IMR-90 (cell line): ENCODE results near the gene FAM43B. TPM values are rescaled to one million over a fixed set of nuclear protein-coding genes. Genes with fewer than 3 reads are reported as not detected.

Experiments used
- ATAC-seq: fragments of 200-7000 bp; cut with Tn5 transposase; 2 replicates; pipeline ENCODE4 v1.9.1; 2020; ENCODE audit warnings: low read depth, mild to moderate bottlenecking, moderate library complexity
- BruUV-seq: library from RNA; stranded (reverse); fragments of 400-500 nt; replicated peaks from 2 replicates; lab custom pipeline; 2021; lab: Mats Ljungman, UMichigan
- CTCF ChIA-PET: fragments of 300-600 bp; formaldehyde crosslinking; extraction: SDS; loops from one replicate; lab custom pipeline; 2021; ENCODE audit warnings: antibody characterized with exemption; lab: Yijun Ruan, JAX
- POLR2A ChIA-PET: fragments of 300-600 bp; sonication (Branson Sonifier 250); formaldehyde crosslinking; loops from one replicate; lab custom pipeline; 2022; ENCODE audit warnings: antibody characterized with exemption; ENCODE audit not compliant: unreplicated experiment; lab: Charles Lee
- DNase-seq: peaks from one replicate; pipeline ENCODE4 v3.0.0; 2013
- H2AFZ ChIP-seq: replicated peaks from 2 replicates; pipeline ENCODE3; 2013; ENCODE audit warnings: low read length, mild to moderate bottlenecking; ENCODE audit not compliant: poor library complexity
- H2AK5ac ChIP-seq: 2 replicates; pipeline ENCODE4 v1.6.1; 2013; ENCODE audit warnings: low read depth, low read length, inconsistent platforms
- H2AK9ac ChIP-seq: replicated peaks from 2 replicates; pipeline ENCODE3; 2013; ENCODE audit warnings: mild to moderate bottlenecking, low read depth, low read length, moderate library complexity; ENCODE audit not compliant: poor library complexity
- H2BK120ac ChIP-seq: 2 replicates; pipeline ENCODE4 v1.6.1; 2013; ENCODE audit warnings: low read depth, low read length, inconsistent platforms
- H2BK15ac ChIP-seq: 3 replicates; pipeline ENCODE4 v1.6.1; 2013; ENCODE audit warnings: low read depth, low read length, inconsistent platforms
- H2BK20ac ChIP-seq: 2 replicates; pipeline ENCODE4 v1.6.1; 2013; ENCODE audit warnings: low read depth, mild to moderate bottlenecking, inconsistent platforms, low read length, moderate library complexity
- H2BK5ac ChIP-seq: 2 replicates; pipeline ENCODE4 v1.6.1; 2013; ENCODE audit warnings: mild to moderate bottlenecking, low read depth, low read length, inconsistent platforms; ENCODE audit not compliant: poor library complexity, severe bottlenecking
- H3K14ac ChIP-seq: replicated peaks from 2 replicates; pipeline ENCODE4 v1.6.1; 2013; ENCODE audit warnings: low read depth, low read length, inconsistent platforms
- H3K18ac ChIP-seq: 2 replicates; pipeline ENCODE4 v1.6.1; 2013; ENCODE audit warnings: low read depth, low read length, control low read depth
- H3K23ac ChIP-seq: 2 replicates; pipeline ENCODE4 v1.6.1; 2013; ENCODE audit warnings: low read depth, low read length, inconsistent platforms
- H3K27ac ChIP-seq: 2 replicates; pipeline ENCODE4 v1.5.1; 2013; ENCODE audit warnings: mild to moderate bottlenecking, control low read depth, low read length; ENCODE audit not compliant: insufficient read depth
- H3K27me3 ChIP-seq: 2 replicates; pipeline ENCODE4 v1.6.1; 2013; ENCODE audit warnings: low read length; ENCODE audit not compliant: control insufficient read depth, insufficient read depth
- H3K36me3 ChIP-seq: 2 replicates; pipeline ENCODE4 v1.6.1; 2013; ENCODE audit warnings: low read length, mixed read lengths; ENCODE audit not compliant: control insufficient read depth, insufficient read depth
- H3K4ac ChIP-seq: 2 replicates; pipeline ENCODE4 v1.6.1; 2013; ENCODE audit warnings: low read depth, low read length, inconsistent platforms
- H3K4me1 ChIP-seq: 2 replicates; pipeline ENCODE4 v1.6.1; 2013; ENCODE audit warnings: low read length, mixed read lengths; ENCODE audit not compliant: control insufficient read depth, insufficient read depth
- H3K4me2 ChIP-seq: 2 replicates; pipeline ENCODE4 v1.6.1; 2013; ENCODE audit warnings: low read depth, mild to moderate bottlenecking, control low read depth, low read length, moderate library complexity
- H3K4me3 ChIP-seq: 2 replicates; pipeline ENCODE4 v1.5.1; 2013; ENCODE audit warnings: low read depth, mild to moderate bottlenecking, control low read depth, low read length, moderate library complexity; ENCODE audit not compliant: insufficient read depth
- H3K56ac ChIP-seq: 2 replicates; pipeline ENCODE4 v1.6.1; 2013; ENCODE audit warnings: low read length, inconsistent platforms; ENCODE audit not compliant: insufficient read depth; ENCODE audit errors: extremely low read depth
- H3K79me1 ChIP-seq, 2 experiments: 2 replicates each; pipeline ENCODE4 v1.6.1; 2013; ENCODE audit warnings: low read length in 2 of 2, inconsistent platforms in 1 of 2, low read depth in 1 of 2
- H3K9ac ChIP-seq: 2 replicates; pipeline ENCODE4 v1.6.1; 2013; ENCODE audit warnings: low read depth, low read length, control low read depth
- H3K9me1 ChIP-seq: 2 replicates; pipeline ENCODE4 v1.6.1; 2013; ENCODE audit warnings: low read length, inconsistent platforms; ENCODE audit not compliant: insufficient read depth
- H3K9me3 ChIP-seq: 2 replicates; pipeline ENCODE4 v1.6.1; 2013; ENCODE audit warnings: low read length; ENCODE audit not compliant: control insufficient read depth, insufficient read depth
- H4K20me1 ChIP-seq: 2 replicates; pipeline ENCODE4 v1.6.1; 2013; ENCODE audit warnings: low read length, inconsistent platforms; ENCODE audit not compliant: insufficient read depth
- H4K5ac ChIP-seq: 2 replicates; pipeline ENCODE4 v1.6.1; 2013; ENCODE audit warnings: mild to moderate bottlenecking, low read depth, low read length, control low read depth
- H4K8ac ChIP-seq, 2 experiments: 2 replicates each; pipeline ENCODE4 v1.6.1; 2013; ENCODE audit warnings: low read depth in 2 of 2, low read length in 2 of 2, control low read depth in 1 of 2, inconsistent platforms in 1 of 2
- H4K91ac ChIP-seq: 2 replicates; pipeline ENCODE4 v1.6.1; 2013; ENCODE audit warnings: low read depth, low read length, inconsistent platforms; ENCODE audit not compliant: insufficient read depth
- BHLHE40 ChIP-seq: fragments of 150-350 bp; IDR thresholded peaks from 2 replicates; pipeline ENCODE4 v1.6.1; 2016; ENCODE audit warnings: mild to moderate bottlenecking, low read depth, low read length
- CEBPB ChIP-seq: IDR thresholded peaks from 2 replicates; pipeline ENCODE4 v1.6.1; 2012; ENCODE audit warnings: low read depth, low read length, improper control_type of control experiment
- CHD1 ChIP-seq: IDR thresholded peaks from 2 replicates; pipeline ENCODE4 v1.6.1; 2012; ENCODE audit warnings: low read depth, low read length, improper control_type of control experiment
- FOS ChIP-seq: fragments of 150-350 bp; IDR thresholded peaks from 2 replicates; pipeline ENCODE4 v1.6.1; 2016; ENCODE audit warnings: low read depth, low read length
- MAFK ChIP-seq: IDR thresholded peaks from 2 replicates; pipeline ENCODE4 v1.6.1; 2012; ENCODE audit warnings: low read depth, low read length, improper control_type of control experiment
- MAZ ChIP-seq: IDR thresholded peaks from 2 replicates; pipeline ENCODE4 v1.6.1; 2012; ENCODE audit warnings: low read depth, mild to moderate bottlenecking, low read length, improper control_type of control experiment, moderate library complexity, borderline replicate concordance
- MXI1 ChIP-seq: IDR thresholded peaks from 2 replicates; pipeline ENCODE4 v1.6.1; 2012; ENCODE audit warnings: low read depth, mild to moderate bottlenecking, low read length, moderate library complexity, borderline replicate concordance
- NFE2L2 ChIP-seq: fragments of 150-350 bp; IDR thresholded peaks from 2 replicates; pipeline ENCODE4 v1.6.1; 2016; ENCODE audit warnings: low read depth, mild to moderate bottlenecking, low read length
- POLR2A ChIP-seq: IDR thresholded peaks from 2 replicates; pipeline ENCODE4 v1.6.1; 2012; ENCODE audit warnings: mild to moderate bottlenecking, low read depth, low read length
- RAD21 ChIP-seq: IDR thresholded peaks from 2 replicates; pipeline ENCODE4 v1.6.1; 2012; ENCODE audit warnings: low read length, improper control_type of control experiment
- RCOR1 ChIP-seq: IDR thresholded peaks from 2 replicates; pipeline ENCODE4 v1.6.1; 2012; ENCODE audit warnings: mild to moderate bottlenecking, low read length, improper control_type of control experiment; ENCODE audit not compliant: insufficient replicate concordance
- RFX5 ChIP-seq: IDR thresholded peaks from 2 replicates; pipeline ENCODE4 v1.8.0; 2012; ENCODE audit warnings: low read depth, mild to moderate bottlenecking, low read length, moderate library complexity
- SMC3 ChIP-seq: fragments of 150-350 bp; IDR thresholded peaks from 2 replicates; pipeline ENCODE4 v1.6.1; 2016; ENCODE audit warnings: low read depth, mild to moderate bottlenecking, antibody characterized with exemption, low read length, moderate library complexity
- WGBS, 2 experiments: methylation state at CpG; one replicate each; pipeline versions ENCODE4 v1.1.5 to v1.1.7; 2013; ENCODE audit warnings: missing lambda C conversion rate in 2 of 2; ENCODE audit not compliant: insufficient read length in 1 of 2; ENCODE audit errors: extremely low coverage in 2 of 2; 5-methylcytosine and 5-hydroxymethylcytosine counted together
- dilution Hi-C: fragments of 300-500 bp; cut with HindIII; formaldehyde crosslinking; loops from one replicate; pipeline ENCODE4 v1.14.3; 2018; ENCODE audit warnings: low sequenced_read_pairs; ENCODE audit not compliant: unreplicated experiment
- in situ Hi-C: fragments of 300-500 bp; cut with MboI; formaldehyde crosslinking; loops from 3 replicates; pipeline ENCODE4 v1.14.3; 2019; ENCODE audit warnings: low sequenced_read_pairs, inconsistent platforms, mixed read lengths
- intact Hi-C: fragments of 100-400 bp; cut with micrococcal nuclease; formaldehyde crosslinking; loops from 2 replicates; pipeline ENCODE4 v1.10.0; 2022
- polyA plus RNA-seq, 3 experiments: library from polyadenylated mRNA; depleted of rRNA; stranded (reverse); fragments of >200 nt; gene quantifications; 2 replicates each; pipeline ENCODE4 v1.2.3, GENCODE V29; 2012; ENCODE audit warnings: low replicate concordance in 1 of 3
- total RNA-seq: library from RNA; depleted of rRNA; stranded (reverse); fragments of >200 nt; gene quantifications from 2 replicates; pipeline ENCODE4 v1.2.3, GENCODE V29; 2012
- TF ChIP-seq, protein P1 (sequence below): conservative IDR thresholded peaks from 2 replicates; pipeline ENCODE4 v1.5.1; 2012; ENCODE audit warnings: mild to moderate bottlenecking, low read depth, low read length, improper control_type of control experiment
- TF ChIP-seq, protein P2 (sequence below): fragments of 150-350 bp; IDR thresholded peaks from 2 replicates; pipeline ENCODE4 v1.6.1; 2016; ENCODE audit warnings: low read depth, mild to moderate bottlenecking, low read length, moderate library complexity, borderline replicate concordance
- TF ChIP-seq, protein P3 (sequence below): fragments of 150-350 bp; IDR thresholded peaks from 2 replicates; pipeline ENCODE4 v1.6.1; 2017; ENCODE audit warnings: mild to moderate bottlenecking, antibody characterized with exemption, low read length, low read depth

FAM43B gene
- total and polyA plus RNA-seq, 2 of the 4 experiments (the other 2 are of a cell fraction): 0.05 TPM; not detected in 1

DNA sequence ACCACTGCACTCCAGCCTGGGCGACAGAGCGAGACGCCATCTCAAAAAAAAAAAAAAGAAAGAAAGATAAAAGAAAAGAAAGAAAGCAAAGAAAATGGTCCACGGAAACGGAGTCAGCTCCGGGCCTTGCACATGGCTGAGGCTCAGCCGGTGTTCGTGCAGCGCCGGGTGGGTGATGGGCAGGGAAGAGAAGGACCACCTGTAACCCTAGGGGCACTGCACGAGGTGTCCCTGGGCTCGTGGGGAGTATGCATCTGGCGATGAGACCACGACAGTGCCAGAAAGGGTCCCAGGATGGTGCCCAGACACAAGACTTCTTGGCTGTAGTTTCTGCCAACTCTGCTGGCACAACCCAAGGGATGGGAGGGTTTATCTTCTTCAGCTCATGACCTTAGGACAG is 42.4 kb downstream of the FAM43B start:
- Histone ChIP-seq H3K56ac (no peak overlapping the region), H2BK120ac (no peak overlapping the region), H3K4me3 (no peak overlapping the region), H3K27me3 (peaks cover 8% of the 10 kb centered on the region; the same call in 1 of the 2 replicates), H3K4ac (no peak overlapping the region), H3K18ac (no peak overlapping the region), H3K36me3 (no peaks in the 10 kb centered on the region), H4K91ac (no peak overlapping the region), H3K4me1 (peaks cover 8% of the 10 kb centered on the region), H2BK5ac (no peak overlapping the region), H3K23ac (no peak overlapping the region), H3K9me1 (peaks cover 5% of the 10 kb centered on the region; the same call in 1 of the 2 replicates), H2AK5ac (no peak overlapping the region), H2BK15ac (no peak overlapping the region), H3K79me1 (no peaks in the 10 kb centered on the region), H3K27ac (no peak overlapping the region), H3K4me2 (no peak overlapping the region), H3K9ac (no peak overlapping the region), H2AK9ac (no peak overlapping the region), H3K9me3 (no peaks in the 10 kb centered on the region), H3K14ac (no peak overlapping the region), H4K20me1 (no peaks in the 10 kb centered on the region), H4K5ac (no peak overlapping the region), H2BK20ac (no peak overlapping the region), H4K8ac (no peak overlapping the region), H2AFZ (no peak overlapping the region)
- POLR2A ChIA-PET: no interaction called here
- CTCF ChIA-PET: interaction anchor here (0.6 to 0.7 kb wide), 2 partner anchors 20 to 73 kb away, joined by 4 to 7 read pairs; no protein-coding TSS in a partner anchor
- 85% methylated on average over 4 of the region's 14 CpGs; no CpG with 5 or more reads in 1 of the 2 experiments for WGBS, 2 experiments
- in situ Hi-C loops: no loop called here
- intact Hi-C loops: no loop called here
- BruUV-seq: no TSS peak
- ATAC-seq (no peak), DNase-seq (no peak)
- dilution Hi-C loops: no loop called here
- TF ChIP-seq CHD1 (no peak), RAD21 (no peak), MAFK (no peak), MXI1 (no peak), FOS (no peak), SMC3 (no peak), CEBPB (no peak), RFX5 (no peak), BHLHE40 (no peak), POLR2A (no peak), MAZ (no peak), RCOR1 (no peak), NFE2L2 (no peak)
- TF ChIP-seq, protein P1, sequence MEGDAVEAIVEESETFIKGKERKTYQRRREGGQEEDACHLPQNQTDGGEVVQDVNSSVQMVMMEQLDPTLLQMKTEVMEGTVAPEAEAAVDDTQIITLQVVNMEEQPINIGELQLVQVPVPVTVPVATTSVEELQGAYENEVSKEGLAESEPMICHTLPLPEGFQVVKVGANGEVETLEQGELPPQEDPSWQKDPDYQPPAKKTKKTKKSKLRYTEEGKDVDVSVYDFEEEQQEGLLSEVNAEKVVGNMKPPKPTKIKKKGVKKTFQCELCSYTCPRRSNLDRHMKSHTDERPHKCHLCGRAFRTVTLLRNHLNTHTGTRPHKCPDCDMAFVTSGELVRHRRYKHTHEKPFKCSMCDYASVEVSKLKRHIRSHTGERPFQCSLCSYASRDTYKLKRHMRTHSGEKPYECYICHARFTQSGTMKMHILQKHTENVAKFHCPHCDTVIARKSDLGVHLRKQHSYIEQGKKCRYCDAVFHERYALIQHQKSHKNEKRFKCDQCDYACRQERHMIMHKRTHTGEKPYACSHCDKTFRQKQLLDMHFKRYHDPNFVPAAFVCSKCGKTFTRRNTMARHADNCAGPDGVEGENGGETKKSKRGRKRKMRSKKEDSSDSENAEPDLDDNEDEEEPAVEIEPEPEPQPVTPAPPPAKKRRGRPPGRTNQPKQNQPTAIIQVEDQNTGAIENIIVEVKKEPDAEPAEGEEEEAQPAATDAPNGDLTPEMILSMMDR: no peak
- TF ChIP-seq, protein P2, sequence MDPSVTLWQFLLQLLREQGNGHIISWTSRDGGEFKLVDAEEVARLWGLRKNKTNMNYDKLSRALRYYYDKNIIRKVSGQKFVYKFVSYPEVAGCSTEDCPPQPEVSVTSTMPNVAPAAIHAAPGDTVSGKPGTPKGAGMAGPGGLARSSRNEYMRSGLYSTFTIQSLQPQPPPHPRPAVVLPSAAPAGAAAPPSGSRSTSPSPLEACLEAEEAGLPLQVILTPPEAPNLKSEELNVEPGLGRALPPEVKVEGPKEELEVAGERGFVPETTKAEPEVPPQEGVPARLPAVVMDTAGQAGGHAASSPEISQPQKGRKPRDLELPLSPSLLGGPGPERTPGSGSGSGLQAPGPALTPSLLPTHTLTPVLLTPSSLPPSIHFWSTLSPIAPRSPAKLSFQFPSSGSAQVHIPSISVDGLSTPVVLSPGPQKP: no peak
- TF ChIP-seq, protein P3, sequence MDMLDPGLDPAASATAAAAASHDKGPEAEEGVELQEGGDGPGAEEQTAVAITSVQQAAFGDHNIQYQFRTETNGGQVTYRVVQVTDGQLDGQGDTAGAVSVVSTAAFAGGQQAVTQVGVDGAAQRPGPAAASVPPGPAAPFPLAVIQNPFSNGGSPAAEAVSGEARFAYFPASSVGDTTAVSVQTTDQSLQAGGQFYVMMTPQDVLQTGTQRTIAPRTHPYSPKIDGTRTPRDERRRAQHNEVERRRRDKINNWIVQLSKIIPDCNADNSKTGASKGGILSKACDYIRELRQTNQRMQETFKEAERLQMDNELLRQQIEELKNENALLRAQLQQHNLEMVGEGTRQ: no peak
